NB4 (cell line): ENCODE results near the gene IL10RA.

ENCODE experiments used
- CTCF ChIP-seq: IDR thresholded peaks from one replicate; pipeline ENCODE4 v1.5.1; 2012; ENCODE audit warnings: low read depth, low read length
- POLR2A ChIP-seq: IDR thresholded peaks from 2 replicates; pipeline ENCODE4 v1.6.1; 2011; ENCODE audit warnings: mild to moderate bottlenecking; ENCODE audit not compliant: insufficient read length; ENCODE audit errors: extremely low read depth

- TF ChIP-seq POLR2A (no peak), CTCF (no peak)
These were observed 24.3 kb upstream of the IL10RA start for GRCh38 chr11:117961896-117962295.
